Inferior parietal cortex (tissue), 1 donor: ENCODE measurements around the gene DDO.

Experiments
- DNase-seq: peaks from one replicate; pipeline ENCODE4 v3.0.0-alpha.2; 2016; ENCODE audit errors: extremely low spot score

The DDO gene

GRCh38 chr6:110415086-110415916 is at the start of gene DDO:
DDO (minus strand) TSS chr6:110415575; CDS start chr6:110413462, 2,113 bp downstream.
- DNase-seq, result peak; percentile 82

GRCh38 chr6:110462884-110463481 is 47.6 kb upstream of the DDO start:
- DNase-seq, result no peak

- no peak for DNase-seq
These were observed 46.0 kb upstream of the DDO start for GRCh38 chr6:110461376-110461775.

GRCh38 chr6:110459137-110459536 is 43.8 kb upstream of the DDO start:
- no peak for DNase-seq

- no peak for DNase-seq
These were observed 43.1 kb upstream of the DDO start for GRCh38 chr6:110458476-110458875.

GRCh38 chr6:110457567-110458175 is 42.3 kb upstream of the DDO start:
- peak; percentile 2 for DNase-seq

- DNase-seq, result no peak
These were observed 41.3 kb upstream of the DDO start for GRCh38 chr6:110456694-110457093.

- no peak for DNase-seq
These were observed 34.1 kb upstream of the DDO start for GRCh38 chr6:110449541-110449895.

GRCh38 chr6:110448846-110449540 is 33.6 kb upstream of the DDO start:
- DNase-seq, result no peak

GRCh38 chr6:110447761-110448160 is 32.4 kb upstream of the DDO start:
- DNase-seq, result no peak

GRCh38 chr6:110446405-110446804 is 31.0 kb upstream of the DDO start:
- DNase-seq, result no peak

- DNase-seq, result no peak
These were observed 24.7 kb upstream of the DDO start for GRCh38 chr6:110440026-110440425.

GRCh38 chr6:110439356-110439755 is 24.0 kb upstream of the DDO start:
- DNase-seq, result no peak

GRCh38 chr6:110434961-110435602 is 19.7 kb upstream of the DDO start:
- DNase-seq, result no peak

GRCh38 chr6:110432285-110432900 is 17.0 kb upstream of the DDO start:
- DNase-seq, result no peak

GRCh38 chr6:110430741-110431140 is 15.4 kb upstream of the DDO start:
- DNase-seq, result no peak

- DNase-seq, result no peak
These were observed 14.9 kb upstream of the DDO start for GRCh38 chr6:110430236-110430635.

GRCh38 chr6:110428153-110428552 is 12.8 kb upstream of the DDO start:
- no peak for DNase-seq

- DNase-seq, result no peak
These were observed 10.4 kb upstream of the DDO start for GRCh38 chr6:110425816-110426215.

- DNase-seq, result no peak
These were observed 7.1 kb upstream of the DDO start for GRCh38 chr6:110422444-110422822.

- no peak for DNase-seq
These were observed 6.5 kb upstream of the DDO start for GRCh38 chr6:110421749-110422443.
